ENCODE measurements around the gene LMNA.

Gene LMNA

DNA sequence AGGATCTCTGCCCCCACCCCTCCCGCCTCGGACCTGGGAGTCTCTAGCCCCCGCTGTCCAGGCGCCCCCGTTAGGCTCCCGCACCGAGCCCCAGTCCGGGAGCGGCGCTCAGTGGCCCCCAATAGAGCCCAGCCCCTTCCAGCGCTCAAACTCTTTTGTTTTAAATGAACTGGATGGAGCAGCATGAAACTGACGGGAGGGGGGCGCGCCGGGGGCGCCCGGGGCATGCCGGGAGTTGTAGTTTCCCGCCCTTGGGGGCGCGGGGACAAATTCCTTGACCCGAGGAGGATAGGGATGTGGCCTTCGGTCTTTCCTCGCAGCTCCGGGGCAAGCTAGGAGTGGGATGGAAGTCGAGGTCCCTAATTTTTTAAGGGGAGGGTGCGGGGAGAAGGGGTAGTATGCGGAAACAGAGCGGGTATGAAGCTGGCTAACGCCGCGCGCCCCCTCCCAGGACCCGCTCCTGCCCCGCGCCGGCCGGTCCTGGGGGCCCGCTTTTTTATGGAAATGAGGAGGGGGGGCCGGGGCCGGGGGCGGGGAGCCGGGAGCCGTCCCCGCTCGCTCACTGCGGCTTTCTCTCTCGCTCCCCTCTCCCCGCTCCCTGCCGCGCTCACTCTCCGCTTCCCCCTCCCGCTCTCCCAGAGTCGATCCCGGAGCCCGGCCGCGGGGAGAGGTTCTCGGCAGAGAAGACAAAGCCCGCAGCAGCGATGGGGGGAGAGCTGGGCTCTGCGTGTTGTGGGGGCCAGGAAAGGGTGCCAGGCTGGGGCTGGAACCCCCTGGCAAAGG, 32.0 kb upstream of the LMNA start, which contains the start of gene MEX3A:
MEX3A (minus strand) TSS at position 157 of the 783 bp plus-strand sequence. CDS start 467 bp downstream, outside the sequence.
- peak within 1 kb of the TSS; percentile 97 for H3K4me3 ChIP-seq (ENCODE audit: low read length)
- under 1% methylated on average over 53 of the region's 62 CpGs for WGBS
- H3K9me3 ChIP-seq (ENCODE audit: insufficient read depth, low read depth, low read length), result no peaks in the 10 kb centered on the region
- H3K4me1 ChIP-seq (ENCODE audit: insufficient read depth, low read length), result peaks cover 37% of the 10 kb centered on the region
- peak within 1 kb of the TSS; percentile 93 for H3K9ac ChIP-seq (ENCODE audit: low read depth, low read length)
- H3K36me3 ChIP-seq (ENCODE audit: insufficient read depth, low read length), result peaks cover 10% of the 10 kb centered on the region; the same call in 1 of the 2 replicates
- peak within 1 kb of the TSS; percentile 97 for H3K27ac ChIP-seq (ENCODE audit: low read depth, low read length)
- no peaks in the 10 kb centered on the region for H3K27me3 ChIP-seq (ENCODE audit: insufficient read depth, low read length)

GRCh38 chr1:156083800-156084790, 30.4 kb upstream of the LMNA start:
- Histone ChIP-seq H3K9me3 (ENCODE audit: insufficient read depth, low read depth, low read length) (no peaks in the 10 kb centered on the region), H3K27ac (ENCODE audit: low read depth, low read length) (peak overlapping the region; percentile 51; the same call in 1 of the 2 replicates), H3K9ac (ENCODE audit: low read depth, low read length) (peak overlapping the region; percentile 68; the same call in 1 of the 2 replicates), H3K36me3 (ENCODE audit: insufficient read depth, low read length) (0 out of 2 replicates have a peak, but pooled peaks cover 4% of the 10 kb centered on the region), H3K27me3 (ENCODE audit: insufficient read depth, low read length) (no peaks in the 10 kb centered on the region), H3K4me1 (ENCODE audit: insufficient read depth, low read length) (peaks cover 22% of the 10 kb centered on the region), H3K4me3 (ENCODE audit: low read length) (peak overlapping the region; percentile 97)
- WGBS, result 8% methylated on average over 5 of the region's 7 CpGs

GRCh38 chr1:156086256-156086662, 28.3 kb upstream of the LMNA start:
- WGBS, result 68% methylated on average over 1 of the region's 1 CpG
- Histone ChIP-seq H3K4me3 (ENCODE audit: low read length) (no peak overlapping the region), H3K4me1 (ENCODE audit: insufficient read depth, low read length) (peaks cover 19% of the 10 kb centered on the region), H3K9ac (ENCODE audit: low read depth, low read length) (no peak overlapping the region; the same call in 1 of the 2 replicates), H3K27ac (ENCODE audit: low read depth, low read length) (no peak overlapping the region), H3K36me3 (ENCODE audit: insufficient read depth, low read length) (no peaks in the 10 kb centered on the region), H3K27me3 (ENCODE audit: insufficient read depth, low read length) (no peaks in the 10 kb centered on the region), H3K9me3 (ENCODE audit: insufficient read depth, low read depth, low read length) (no peaks in the 10 kb centered on the region)

DNA sequence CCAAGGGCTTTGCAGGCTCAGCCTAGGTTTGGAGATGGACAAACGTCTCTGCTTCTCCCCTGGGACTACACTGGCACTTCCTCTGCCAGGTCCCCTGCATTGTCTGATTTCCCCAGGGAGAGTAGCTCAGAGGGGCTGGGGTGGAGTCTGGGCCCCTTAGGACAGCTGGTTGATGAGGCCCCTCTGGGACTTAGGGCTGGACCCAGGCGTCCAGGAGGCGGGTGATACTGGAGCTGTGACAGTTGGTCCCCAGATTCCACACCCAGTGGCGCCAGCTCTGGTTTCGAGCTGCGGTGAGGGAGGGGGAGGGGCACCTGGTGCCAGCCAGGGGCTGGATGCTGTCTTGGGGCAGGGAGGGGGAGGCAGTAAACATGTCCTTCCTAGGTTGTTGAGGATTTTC, 24.8 kb upstream of the LMNA start:
- H3K9ac ChIP-seq (ENCODE audit: low read depth, low read length), result no peak overlapping the region
- H3K4me1 ChIP-seq (ENCODE audit: insufficient read depth, low read length), result peaks cover 14% of the 10 kb centered on the region
- no peak overlapping the region for H3K27ac ChIP-seq (ENCODE audit: low read depth, low read length)
- peaks cover 12% of the 10 kb centered on the region for H3K36me3 ChIP-seq (ENCODE audit: insufficient read depth, low read length)
- no peaks in the 10 kb centered on the region for H3K9me3 ChIP-seq (ENCODE audit: insufficient read depth, low read depth, low read length)
- H3K27me3 ChIP-seq (ENCODE audit: insufficient read depth, low read length), result no peaks in the 10 kb centered on the region
- WGBS, result 84% methylated on average over 6 of the region's 6 CpGs
- no peak overlapping the region for H3K4me3 ChIP-seq (ENCODE audit: low read length)

DNA sequence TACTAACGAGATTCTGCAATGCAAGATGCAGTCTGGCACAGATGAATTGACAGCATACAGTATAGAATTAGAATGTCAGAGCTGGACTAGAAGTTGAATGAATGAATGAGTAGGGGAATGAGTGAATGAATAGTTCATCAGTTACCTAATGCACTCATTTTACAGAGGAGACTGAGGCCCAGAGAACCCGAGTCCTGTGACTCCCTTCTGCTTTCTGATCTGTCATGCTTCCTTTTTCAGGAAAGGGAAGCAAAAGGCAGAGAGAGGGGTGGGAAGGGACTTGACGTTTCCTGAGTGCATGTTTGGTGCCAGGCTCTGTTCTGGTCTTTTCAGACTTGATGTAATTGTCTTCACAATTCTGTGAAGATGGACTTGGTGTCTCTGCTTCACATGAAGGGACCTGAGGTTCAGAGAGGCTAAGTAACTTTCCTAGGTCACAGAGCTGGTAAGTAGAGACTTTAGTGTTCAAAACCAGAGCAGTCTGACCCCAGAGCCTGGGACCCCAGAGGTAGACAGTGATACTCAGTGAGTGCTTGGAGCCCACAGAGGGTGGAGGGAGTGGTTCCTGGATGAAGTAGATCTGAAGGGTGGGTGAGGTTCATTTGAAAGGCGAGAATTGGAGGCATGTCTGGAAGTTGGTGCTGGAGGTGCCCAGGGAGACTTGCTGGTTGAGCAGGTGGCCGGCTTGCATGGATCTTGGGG, 24.2 kb upstream of the LMNA start:
- 54% methylated on average over 5 of the region's 5 CpGs for WGBS
- Histone ChIP-seq H3K4me3 (ENCODE audit: low read length) (no peak overlapping the region), H3K9ac (ENCODE audit: low read depth, low read length) (no peak overlapping the region), H3K27ac (ENCODE audit: low read depth, low read length) (peak overlapping the region; percentile 0; the same call in 1 of the 2 replicates), H3K9me3 (ENCODE audit: insufficient read depth, low read depth, low read length) (no peaks in the 10 kb centered on the region), H3K27me3 (ENCODE audit: insufficient read depth, low read length) (no peaks in the 10 kb centered on the region), H3K4me1 (ENCODE audit: insufficient read depth, low read length) (peaks cover 10% of the 10 kb centered on the region; the same call in 1 of the 2 replicates), H3K36me3 (ENCODE audit: insufficient read depth, low read length) (peaks cover 12% of the 10 kb centered on the region)

DNA sequence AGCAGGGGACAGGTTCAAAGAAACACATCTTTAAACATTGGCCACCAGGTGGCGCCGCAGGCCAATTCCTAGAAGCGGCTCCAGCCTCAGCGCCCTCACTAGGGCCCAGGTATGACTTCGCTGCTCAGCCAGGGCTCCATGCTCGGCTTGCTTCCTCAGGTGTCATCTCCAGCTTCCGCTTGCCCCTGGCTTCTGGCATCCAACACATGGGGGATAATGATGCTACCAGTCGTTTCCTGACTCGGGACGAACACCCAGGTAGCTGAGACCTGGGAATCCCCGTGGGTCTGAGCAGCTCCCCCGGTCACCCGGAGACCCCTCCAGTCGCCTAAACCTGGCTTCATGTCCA, 23.7 kb upstream of the LMNA start:
- H3K4me3 ChIP-seq (ENCODE audit: low read length), result no peak overlapping the region
- H3K36me3 ChIP-seq (ENCODE audit: insufficient read depth, low read length), result peaks cover 12% of the 10 kb centered on the region
- WGBS, result 44% methylated on average over 14 of the region's 14 CpGs
- no peaks in the 10 kb centered on the region for H3K9me3 ChIP-seq (ENCODE audit: insufficient read depth, low read depth, low read length)
- H3K4me1 ChIP-seq (ENCODE audit: insufficient read depth, low read length), result peaks cover 10% of the 10 kb centered on the region; the same call in 1 of the 2 replicates
- H3K27ac ChIP-seq (ENCODE audit: low read depth, low read length), result no peak overlapping the region
- no peaks in the 10 kb centered on the region for H3K27me3 ChIP-seq (ENCODE audit: insufficient read depth, low read length)
- H3K9ac ChIP-seq (ENCODE audit: low read depth, low read length), result no peak overlapping the region

DNA sequence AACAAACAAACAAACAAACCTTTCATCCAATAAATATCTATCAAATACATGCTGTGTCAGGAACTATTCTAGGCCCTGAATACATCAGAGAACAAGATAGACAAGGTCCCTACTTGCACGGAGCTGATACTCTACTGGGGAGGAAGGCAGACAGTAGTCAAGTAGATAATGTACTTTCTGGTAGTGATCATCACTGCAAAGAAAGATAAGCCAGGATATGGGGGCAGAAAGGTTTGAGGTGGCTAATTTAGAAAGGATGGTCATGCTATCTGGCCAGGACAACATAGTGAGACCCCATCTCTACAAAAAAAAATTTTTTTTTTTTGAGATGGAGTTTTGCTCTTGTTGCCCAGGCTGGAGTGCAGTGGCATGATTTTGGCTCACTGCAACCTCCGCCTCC, 22.9 kb upstream of the LMNA start:
- no peak overlapping the region for H3K27ac ChIP-seq (ENCODE audit: low read depth, low read length)
- H3K27me3 ChIP-seq (ENCODE audit: insufficient read depth, low read length), result no peaks in the 10 kb centered on the region
- H3K36me3 ChIP-seq (ENCODE audit: insufficient read depth, low read length), result peaks cover 12% of the 10 kb centered on the region
- WGBS, result 98% methylated on average over 2 of the region's 2 CpGs
- H3K4me1 ChIP-seq (ENCODE audit: insufficient read depth, low read length), result peaks cover 8% of the 10 kb centered on the region; the same call in 1 of the 2 replicates
- no peak overlapping the region for H3K9ac ChIP-seq (ENCODE audit: low read depth, low read length)
- no peak overlapping the region for H3K4me3 ChIP-seq (ENCODE audit: low read length)
- H3K9me3 ChIP-seq (ENCODE audit: insufficient read depth, low read depth, low read length), result no peaks in the 10 kb centered on the region

- no peak overlapping the region for H3K9ac ChIP-seq (ENCODE audit: low read depth, low read length)
- H3K27ac ChIP-seq (ENCODE audit: low read depth, low read length), result peak overlapping the region; percentile 53; the same call in 1 of the 2 replicates
Measured at GRCh38 chr1:156095906-156096508, 18.5 kb upstream of the LMNA start.

DNA sequence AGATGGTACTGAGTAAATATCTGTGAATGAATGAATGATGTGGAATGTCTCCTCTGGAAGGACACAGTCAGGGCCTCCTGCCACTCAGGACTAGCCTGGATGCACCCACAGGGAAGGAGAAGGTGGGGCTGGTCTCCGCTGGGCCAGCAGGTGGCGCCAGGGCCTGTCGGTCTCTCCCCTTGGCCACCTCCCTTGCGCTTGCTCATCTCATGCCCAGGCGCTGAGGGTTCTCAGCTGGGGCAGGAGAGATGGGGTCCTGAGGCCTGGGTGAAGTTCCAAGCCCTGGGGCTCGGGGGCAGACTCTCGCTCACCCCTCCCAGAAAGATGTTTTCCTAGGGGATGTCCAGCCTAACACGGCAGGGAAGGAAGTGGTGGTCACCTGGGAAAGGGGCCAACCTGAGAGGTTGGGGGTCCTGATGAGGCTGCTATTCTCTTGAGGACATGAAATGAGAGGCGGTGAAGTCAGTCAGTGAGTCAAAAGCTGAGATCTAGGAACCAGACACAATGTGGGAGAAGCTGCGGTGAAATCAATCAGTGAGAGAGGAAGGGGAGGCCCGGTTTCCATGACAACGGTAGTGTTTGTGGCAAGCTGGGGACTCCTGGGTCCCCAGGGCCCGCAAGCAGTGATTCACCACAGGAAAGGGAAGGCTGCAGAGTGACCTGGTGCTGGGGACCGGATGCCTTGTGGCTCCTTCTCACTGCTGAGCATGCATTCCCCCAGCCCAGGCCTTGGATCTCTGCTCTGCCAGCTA, 17.7 kb upstream of the LMNA start:
- H3K9ac ChIP-seq (ENCODE audit: low read depth, low read length), result 0 out of 2 replicates have a peak overlapping the region, but pooled peaks have one; percentile 16
- no peak overlapping the region for H3K4me3 ChIP-seq (ENCODE audit: low read length)
- H3K27ac ChIP-seq (ENCODE audit: low read depth, low read length), result peak overlapping the region; percentile 53; the same call in 1 of the 2 replicates
- WGBS, result 53% methylated on average over 14 of the region's 14 CpGs
- no peaks in the 10 kb centered on the region for H3K9me3 ChIP-seq (ENCODE audit: insufficient read depth, low read depth, low read length)
- peaks cover 9% of the 10 kb centered on the region for H3K36me3 ChIP-seq (ENCODE audit: insufficient read depth, low read length)
- H3K4me1 ChIP-seq (ENCODE audit: insufficient read depth, low read length), result peaks cover 11% of the 10 kb centered on the region
- no peaks in the 10 kb centered on the region for H3K27me3 ChIP-seq (ENCODE audit: insufficient read depth, low read length)

More at GRCh38 chr1:156095906-156096508, 18.5 kb upstream of the LMNA start:
- 94% methylated on average over 2 of the region's 3 CpGs for WGBS
- Histone ChIP-seq H3K36me3 (ENCODE audit: insufficient read depth, low read length) (peaks cover 12% of the 10 kb centered on the region), H3K4me3 (ENCODE audit: low read length) (no peak overlapping the region), H3K4me1 (ENCODE audit: insufficient read depth, low read length) (peaks cover 11% of the 10 kb centered on the region), H3K9me3 (ENCODE audit: insufficient read depth, low read depth, low read length) (no peaks in the 10 kb centered on the region), H3K27me3 (ENCODE audit: insufficient read depth, low read length) (no peaks in the 10 kb centered on the region)
